Neural progenitor cell (in vitro differentiated cells): ENCODE measurements around the gene PSME4.

Experiments
- CTCF ChIP-seq: fragments of 200-600 bp; sonication (generic); IDR thresholded peaks from 2 replicates; pipeline ENCODE4 v1.5.1; 2017; ENCODE audit warnings: antibody characterized with exemption, mild to moderate bottlenecking
- EZH2 ChIP-seq: fragments of 200-600 bp; sonication (generic); IDR thresholded peaks from 2 replicates; pipeline ENCODE4 v1.6.1; 2017; ENCODE audit warnings: antibody characterized with exemption, mild to moderate bottlenecking, moderate library complexity
- EZH2phosphoT487 ChIP-seq: fragments of 200-600 bp; sonication (generic); IDR thresholded peaks from 2 replicates; pipeline ENCODE4 v1.6.1; 2017; ENCODE audit warnings: antibody characterized with exemption

GRCh38 chr2:53863538-53864227, 107.1 kb downstream of the PSME4 start:
- no peak for TF ChIP-seq EZH2
- TF ChIP-seq CTCF: no peak
- no peak for TF ChIP-seq EZH2phosphoT487
